ENCODE results near the gene INPP4A. TPM values are rescaled to one million over a fixed set of nuclear protein-coding genes. Genes with fewer than 3 reads are reported as not detected.

INPP4A gene
- total and polyA plus RNA-seq, 10 of the 15 experiments (the other 5 are each of a cell fraction or from before 2014, with no cell fraction given), result 4.7 to 62.3 (median 36.9) TPM

GRCh38 chr2:98396745-98397355 is 47.8 kb upstream of the INPP4A start (continued):
- TF ChIP-seq, protein P1, sequence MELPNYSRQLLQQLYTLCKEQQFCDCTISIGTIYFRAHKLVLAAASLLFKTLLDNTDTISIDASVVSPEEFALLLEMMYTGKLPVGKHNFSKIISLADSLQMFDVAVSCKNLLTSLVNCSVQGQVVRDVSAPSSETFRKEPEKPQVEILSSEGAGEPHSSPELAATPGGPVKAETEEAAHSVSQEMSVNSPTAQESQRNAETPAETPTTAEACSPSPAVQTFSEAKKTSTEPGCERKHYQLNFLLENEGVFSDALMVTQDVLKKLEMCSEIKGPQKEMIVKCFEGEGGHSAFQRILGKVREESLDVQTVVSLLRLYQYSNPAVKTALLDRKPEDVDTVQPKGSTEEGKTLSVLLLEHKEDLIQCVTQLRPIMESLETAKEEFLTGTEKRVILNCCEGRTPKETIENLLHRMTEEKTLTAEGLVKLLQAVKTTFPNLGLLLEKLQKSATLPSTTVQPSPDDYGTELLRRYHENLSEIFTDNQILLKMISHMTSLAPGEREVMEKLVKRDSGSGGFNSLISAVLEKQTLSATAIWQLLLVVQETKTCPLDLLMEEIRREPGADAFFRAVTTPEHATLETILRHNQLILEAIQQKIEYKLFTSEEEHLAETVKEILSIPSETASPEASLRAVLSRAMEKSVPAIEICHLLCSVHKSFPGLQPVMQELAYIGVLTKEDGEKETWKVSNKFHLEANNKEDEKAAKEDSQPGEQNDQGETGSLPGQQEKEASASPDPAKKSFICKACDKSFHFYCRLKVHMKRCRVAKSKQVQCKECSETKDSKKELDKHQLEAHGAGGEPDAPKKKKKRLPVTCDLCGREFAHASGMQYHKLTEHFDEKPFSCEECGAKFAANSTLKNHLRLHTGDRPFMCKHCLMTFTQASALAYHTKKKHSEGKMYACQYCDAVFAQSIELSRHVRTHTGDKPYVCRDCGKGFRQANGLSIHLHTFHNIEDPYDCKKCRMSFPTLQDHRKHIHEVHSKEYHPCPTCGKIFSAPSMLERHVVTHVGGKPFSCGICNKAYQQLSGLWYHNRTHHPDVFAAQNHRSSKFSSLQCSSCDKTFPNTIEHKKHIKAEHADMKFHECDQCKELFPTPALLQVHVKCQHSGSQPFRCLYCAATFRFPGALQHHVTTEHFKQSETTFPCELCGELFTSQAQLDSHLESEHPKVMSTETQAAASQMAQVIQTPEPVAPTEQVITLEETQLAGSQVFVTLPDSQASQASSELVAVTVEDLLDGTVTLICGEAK (IDR thresholded peaks at IDR 0.05; ENCODE audit: borderline replicate concordance), result no peak
- TF ChIP-seq, protein P2, sequence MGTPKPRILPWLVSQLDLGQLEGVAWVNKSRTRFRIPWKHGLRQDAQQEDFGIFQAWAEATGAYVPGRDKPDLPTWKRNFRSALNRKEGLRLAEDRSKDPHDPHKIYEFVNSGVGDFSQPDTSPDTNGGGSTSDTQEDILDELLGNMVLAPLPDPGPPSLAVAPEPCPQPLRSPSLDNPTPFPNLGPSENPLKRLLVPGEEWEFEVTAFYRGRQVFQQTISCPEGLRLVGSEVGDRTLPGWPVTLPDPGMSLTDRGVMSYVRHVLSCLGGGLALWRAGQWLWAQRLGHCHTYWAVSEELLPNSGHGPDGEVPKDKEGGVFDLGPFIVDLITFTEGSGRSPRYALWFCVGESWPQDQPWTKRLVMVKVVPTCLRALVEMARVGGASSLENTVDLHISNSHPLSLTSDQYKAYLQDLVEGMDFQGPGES (IDR thresholded peaks at IDR 0.05), result no peak
- TF ChIP-seq NFIC (IDR thresholded peaks at IDR 0.05; ENCODE audit: low read depth, low read length) (no peak), ZNF24 (IDR thresholded peaks at IDR 0.05) (no peak), TARDBP (IDR thresholded peaks at IDR 0.05; ENCODE audit: borderline replicate concordance) (no peak), SUPT20H (IDR thresholded peaks at IDR 0.05; ENCODE audit: borderline replicate concordance, control insufficient read depth, low read depth, low read length) (no peak), USF1 (IDR thresholded peaks at IDR 0.05; ENCODE audit: borderline replicate concordance, extremely low read length, insufficient read depth, low read depth, low read length) (no peak)
- TF ChIP-seq, protein P3, sequence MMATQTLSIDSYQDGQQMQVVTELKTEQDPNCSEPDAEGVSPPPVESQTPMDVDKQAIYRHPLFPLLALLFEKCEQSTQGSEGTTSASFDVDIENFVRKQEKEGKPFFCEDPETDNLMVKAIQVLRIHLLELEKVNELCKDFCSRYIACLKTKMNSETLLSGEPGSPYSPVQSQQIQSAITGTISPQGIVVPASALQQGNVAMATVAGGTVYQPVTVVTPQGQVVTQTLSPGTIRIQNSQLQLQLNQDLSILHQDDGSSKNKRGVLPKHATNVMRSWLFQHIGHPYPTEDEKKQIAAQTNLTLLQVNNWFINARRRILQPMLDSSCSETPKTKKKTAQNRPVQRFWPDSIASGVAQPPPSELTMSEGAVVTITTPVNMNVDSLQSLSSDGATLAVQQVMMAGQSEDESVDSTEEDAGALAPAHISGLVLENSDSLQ (IDR thresholded peaks at IDR 0.05), result no peak

Data from GM12878 (cell line).